NCI-H1105 (cell line): ENCODE data around the gene FER1L5.
A peak's percentile ranks its signal among the peaks of the same experiment; 100 is the strongest.

Experiments used
- DNase-seq: peaks from one replicate; lab custom pipeline; 2025; lab: John Stamatoyannopoulos, UW

FER1L5 gene

GRCh38 chr2:96680561-96681141 lies 38.1 kb downstream of the FER1L5 start:
- no peak for DNase-seq

GRCh38 chr2:96681540-96681939 lies 39.0 kb downstream of the FER1L5 start:
- DNase-seq, result no peak

GRCh38 chr2:96683307-96683706 lies 40.7 kb downstream of the FER1L5 start:
- DNase-seq, result no peak

GRCh38 chr2:96683972-96684820 lies 41.6 kb downstream of the FER1L5 start:
- no peak for DNase-seq

GRCh38 chr2:96684883-96685576 lies 42.5 kb downstream of the FER1L5 start:
- peak; percentile 4 for DNase-seq

- DNase-seq, result peak; percentile 78
Observed at GRCh38 chr2:96685577-96686459, 43.3 kb downstream of the FER1L5 start.

GRCh38 chr2:96687266-96687665 lies 44.7 kb downstream of the FER1L5 start:
- no peak for DNase-seq

GRCh38 chr2:96687711-96688640 lies 45.4 kb downstream of the FER1L5 start:
- DNase-seq, result no peak

- no peak for DNase-seq
Observed at GRCh38 chr2:96688649-96689430, 46.3 kb downstream of the FER1L5 start.

- DNase-seq, result no peak
Observed at GRCh38 chr2:96689431-96689991, 46.9 kb downstream of the FER1L5 start.

GRCh38 chr2:96690306-96691021 lies 47.9 kb downstream of the FER1L5 start:
- no peak for DNase-seq

GRCh38 chr2:96691022-96691612 lies 48.6 kb downstream of the FER1L5 start:
- no peak for DNase-seq

- DNase-seq, result no peak
Observed at GRCh38 chr2:96692094-96692971, 49.8 kb downstream of the FER1L5 start.

GRCh38 chr2:96693286-96694200 lies 51.0 kb downstream of the FER1L5 start:
- DNase-seq, result no peak

GRCh38 chr2:96694279-96694678 lies 51.7 kb downstream of the FER1L5 start:
- DNase-seq, result no peak

- DNase-seq, result no peak
Observed at GRCh38 chr2:96694816-96695455, 52.4 kb downstream of the FER1L5 start.
